Left ventricle myocardium inferior (tissue), 1 donor: ENCODE measurements around the gene DCUN1D4. TPM values are rescaled to one million over a fixed set of nuclear protein-coding genes. Genes with fewer than 3 reads are reported as not detected.

Source experiments
- DNase-seq: peaks from one replicate; pipeline ENCODE4 v3.0.0-alpha.2; 2020
- H3K27ac ChIP-seq: fragments of 200-600 bp; replicated peaks from 2 replicates; pipeline ENCODE4 v1.8.0; 2021
- H3K27me3 ChIP-seq: fragments of 200-600 bp; 2 replicates; pipeline ENCODE4 v1.8.0; 2021; ENCODE audit warnings: low read depth
- H3K36me3 ChIP-seq: fragments of 200-600 bp; 2 replicates; pipeline ENCODE4 v1.8.0; 2021
- H3K4me1 ChIP-seq: fragments of 200-600 bp; 2 replicates; pipeline ENCODE4 v1.8.0; 2021
- H3K4me3 ChIP-seq: fragments of 200-600 bp; 2 replicates; pipeline ENCODE4 v1.8.0; 2021; ENCODE audit warnings: mild to moderate bottlenecking, moderate library complexity
- H3K9me3 ChIP-seq: fragments of 200-600 bp; replicated peaks from 2 replicates; pipeline ENCODE4 v1.8.0; 2021
- intact Hi-C: fragments of 100-400 bp; cut with micrococcal nuclease; formaldehyde crosslinking; loops from one replicate; pipeline ENCODE4 v1.11.0; 2022
- total RNA-seq: library from RNA; stranded (reverse); fragmentation: NEBNext Ultra II Directional; extraction: Animal tissue kit (Norgen Biotek cat#: 25700); gene quantifications from one replicate; pipeline ENCODE4 v1.2.1, GENCODE V29; 2021
- TF ChIP-seq, protein P1 (sequence below): fragments of 200-600 bp; IDR thresholded peaks from 2 replicates; pipeline ENCODE4 v1.8.0; 2021; ENCODE audit warnings: antibody characterized with exemption, mild to moderate bottlenecking, borderline replicate concordance
- donor health status: DM: no; HTN: yes; CAD: no; lungs with severe emphysema.

The DCUN1D4 gene
- total RNA-seq, 1 donor from 2014 or later, result 45.0 TPM

DNA sequence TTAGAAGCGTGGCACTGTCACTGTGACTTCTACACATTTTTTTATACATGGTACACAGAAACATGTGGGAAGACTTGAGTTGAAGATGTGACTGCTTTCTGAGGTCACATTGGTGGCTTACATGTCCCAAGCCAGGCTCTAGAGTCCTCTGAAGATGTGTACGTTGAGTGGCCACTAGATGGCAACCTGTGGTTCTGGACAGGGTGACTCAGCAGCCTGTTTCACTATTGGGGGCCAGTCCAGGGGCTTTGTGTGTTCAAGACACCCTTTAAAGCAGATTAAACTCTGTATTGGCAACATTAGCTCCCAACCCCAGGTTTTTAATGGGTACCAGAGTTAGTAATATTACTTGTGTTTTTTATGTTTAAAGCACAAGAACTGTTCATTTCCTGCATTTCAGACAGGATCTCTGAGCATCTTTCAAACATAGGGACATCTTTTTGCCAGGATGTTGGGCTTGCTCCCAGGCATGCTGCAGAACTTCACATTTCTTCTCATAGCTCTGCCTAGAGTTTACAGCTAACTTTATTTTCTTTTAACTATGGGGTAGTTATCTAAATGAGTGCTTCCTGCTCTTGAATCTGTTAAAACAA is 53.0 kb downstream of the DCUN1D4 start:
- DNase-seq, result peak; percentile 29
- peaks cover 45% of the 10 kb centered on the region for H3K36me3 ChIP-seq
- intact Hi-C loops, result loop anchor here (10.0 kb wide), 1 partner anchor 51 kb away; the partner anchor contains the start of gene DCUN1D4
- H3K4me3 ChIP-seq, result no peak overlapping the region
- TF ChIP-seq, protein P1, sequence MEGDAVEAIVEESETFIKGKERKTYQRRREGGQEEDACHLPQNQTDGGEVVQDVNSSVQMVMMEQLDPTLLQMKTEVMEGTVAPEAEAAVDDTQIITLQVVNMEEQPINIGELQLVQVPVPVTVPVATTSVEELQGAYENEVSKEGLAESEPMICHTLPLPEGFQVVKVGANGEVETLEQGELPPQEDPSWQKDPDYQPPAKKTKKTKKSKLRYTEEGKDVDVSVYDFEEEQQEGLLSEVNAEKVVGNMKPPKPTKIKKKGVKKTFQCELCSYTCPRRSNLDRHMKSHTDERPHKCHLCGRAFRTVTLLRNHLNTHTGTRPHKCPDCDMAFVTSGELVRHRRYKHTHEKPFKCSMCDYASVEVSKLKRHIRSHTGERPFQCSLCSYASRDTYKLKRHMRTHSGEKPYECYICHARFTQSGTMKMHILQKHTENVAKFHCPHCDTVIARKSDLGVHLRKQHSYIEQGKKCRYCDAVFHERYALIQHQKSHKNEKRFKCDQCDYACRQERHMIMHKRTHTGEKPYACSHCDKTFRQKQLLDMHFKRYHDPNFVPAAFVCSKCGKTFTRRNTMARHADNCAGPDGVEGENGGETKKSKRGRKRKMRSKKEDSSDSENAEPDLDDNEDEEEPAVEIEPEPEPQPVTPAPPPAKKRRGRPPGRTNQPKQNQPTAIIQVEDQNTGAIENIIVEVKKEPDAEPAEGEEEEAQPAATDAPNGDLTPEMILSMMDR, result peak; percentile 86
- no peaks in the 10 kb centered on the region for H3K27me3 ChIP-seq
- no peaks in the 10 kb centered on the region for H3K9me3 ChIP-seq
- peaks cover 39% of the 10 kb centered on the region for H3K4me1 ChIP-seq
- peak overlapping the region; percentile 39 for H3K27ac ChIP-seq

DNA sequence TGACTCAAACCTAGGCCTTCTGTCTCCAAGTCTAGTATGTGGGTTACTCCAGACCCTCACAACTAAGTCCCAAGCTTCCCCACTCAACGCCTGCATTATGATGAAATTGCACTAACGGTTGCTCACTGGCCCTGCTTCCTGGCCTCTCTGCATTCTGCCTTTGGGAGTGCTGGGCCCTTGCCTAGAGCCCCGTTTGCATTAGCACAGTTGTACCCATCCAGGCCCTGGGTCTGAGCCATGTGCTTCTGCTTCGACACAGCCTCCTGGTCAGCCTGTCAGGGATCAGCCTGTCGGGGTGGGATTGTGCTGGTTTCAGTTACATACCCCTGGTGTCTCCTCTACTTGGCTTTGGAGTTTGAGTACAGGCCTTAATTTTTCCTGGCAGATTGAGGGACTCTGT is 58.4 kb downstream of the DCUN1D4 start:
- peaks cover 15% of the 10 kb centered on the region for H3K4me1 ChIP-seq
- intact Hi-C loops, result no loop called here
- H3K27me3 ChIP-seq, result no peaks in the 10 kb centered on the region
- DNase-seq, result no peak
- no peak overlapping the region for H3K4me3 ChIP-seq
- H3K27ac ChIP-seq, result no peak overlapping the region
- peaks cover 44% of the 10 kb centered on the region for H3K36me3 ChIP-seq
- TF ChIP-seq, protein P1, result no peak
- H3K9me3 ChIP-seq, result no peaks in the 10 kb centered on the region

DNA sequence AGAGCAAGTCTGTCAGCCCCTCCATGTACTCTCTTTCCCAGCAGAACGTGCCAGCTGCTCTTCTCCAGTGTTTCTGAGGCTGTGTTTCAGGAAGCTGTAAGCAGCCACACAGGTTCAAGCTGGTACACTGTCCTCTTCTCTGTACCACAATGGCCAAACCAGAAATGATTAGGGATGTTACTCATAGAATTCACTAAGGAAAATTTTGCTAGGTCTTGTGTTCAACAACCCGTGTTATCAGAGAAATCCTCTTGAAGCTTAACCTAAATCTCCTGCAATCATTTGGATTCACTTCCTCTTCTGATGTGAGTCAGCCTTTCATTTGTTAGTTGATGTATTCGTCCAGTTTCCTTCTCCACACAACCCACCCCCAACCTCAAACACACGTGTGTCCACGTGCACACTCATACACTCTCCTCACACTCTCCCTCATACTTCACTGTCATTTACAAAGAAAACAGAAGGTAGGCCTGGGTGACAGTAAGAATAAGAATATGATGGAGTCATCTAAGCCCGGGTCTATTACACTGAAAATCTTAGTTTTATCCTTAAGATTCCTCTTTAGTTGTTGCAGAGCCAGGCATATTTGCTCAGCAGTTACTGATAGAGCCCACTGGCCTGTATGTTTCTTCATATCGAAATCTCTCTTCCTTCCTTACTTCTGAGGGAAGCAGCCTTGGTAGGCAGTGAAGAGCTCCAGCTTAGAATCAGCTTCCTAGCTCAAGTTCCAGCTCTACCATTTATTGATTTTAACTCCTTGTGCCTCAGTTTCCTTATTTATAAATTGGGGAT is 63.4 kb downstream of the DCUN1D4 start:
- Histone ChIP-seq H3K4me3 (no peak overlapping the region), H3K36me3 (peaks cover 57% of the 10 kb centered on the region), H3K27me3 (no peaks in the 10 kb centered on the region), H3K4me1 (peaks cover 11% of the 10 kb centered on the region), H3K27ac (no peak overlapping the region), H3K9me3 (no peaks in the 10 kb centered on the region)
- intact Hi-C loops, result no loop called here
- DNase-seq, result no peak
- TF ChIP-seq, protein P1, result no peak

DNA sequence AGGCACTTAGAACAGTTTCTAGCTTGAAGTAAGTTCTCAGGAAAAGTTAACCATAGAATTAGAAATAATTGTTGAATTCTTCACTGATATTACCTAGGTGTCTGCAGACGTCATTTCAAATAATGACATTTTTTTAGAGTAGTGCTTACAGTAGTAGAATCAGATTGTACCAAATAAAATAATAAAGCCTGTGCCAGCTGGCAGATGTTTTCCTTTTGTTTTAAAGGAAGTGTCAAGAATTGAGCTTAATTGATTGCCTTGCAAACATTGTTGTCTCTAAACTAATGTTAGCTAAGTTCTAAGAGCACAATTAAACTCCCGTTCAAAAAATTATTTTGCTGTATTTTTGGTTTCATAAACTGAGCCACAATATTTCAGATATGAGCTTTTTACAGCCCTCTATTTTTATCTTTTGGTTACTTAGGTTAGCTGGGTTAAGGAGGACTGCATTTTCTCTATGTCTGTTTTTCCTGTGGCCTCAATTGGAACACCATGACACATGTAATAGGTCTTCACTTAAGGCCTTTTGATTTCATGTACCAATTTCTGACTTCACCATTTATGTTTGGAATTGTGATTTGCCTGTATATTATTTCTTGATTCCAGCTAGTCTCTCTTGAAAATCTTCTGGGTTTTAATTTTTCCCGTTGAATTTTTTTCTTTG is 64.2 kb downstream of the DCUN1D4 start:
- TF ChIP-seq, protein P1, result no peak
- no peaks in the 10 kb centered on the region for H3K27me3 ChIP-seq
- H3K36me3 ChIP-seq, result peaks cover 61% of the 10 kb centered on the region
- H3K4me1 ChIP-seq, result peaks cover 11% of the 10 kb centered on the region
- intact Hi-C loops, result no loop called here
- no peak overlapping the region for H3K27ac ChIP-seq
- DNase-seq, result no peak
- H3K4me3 ChIP-seq, result no peak overlapping the region
- no peaks in the 10 kb centered on the region for H3K9me3 ChIP-seq

DNA sequence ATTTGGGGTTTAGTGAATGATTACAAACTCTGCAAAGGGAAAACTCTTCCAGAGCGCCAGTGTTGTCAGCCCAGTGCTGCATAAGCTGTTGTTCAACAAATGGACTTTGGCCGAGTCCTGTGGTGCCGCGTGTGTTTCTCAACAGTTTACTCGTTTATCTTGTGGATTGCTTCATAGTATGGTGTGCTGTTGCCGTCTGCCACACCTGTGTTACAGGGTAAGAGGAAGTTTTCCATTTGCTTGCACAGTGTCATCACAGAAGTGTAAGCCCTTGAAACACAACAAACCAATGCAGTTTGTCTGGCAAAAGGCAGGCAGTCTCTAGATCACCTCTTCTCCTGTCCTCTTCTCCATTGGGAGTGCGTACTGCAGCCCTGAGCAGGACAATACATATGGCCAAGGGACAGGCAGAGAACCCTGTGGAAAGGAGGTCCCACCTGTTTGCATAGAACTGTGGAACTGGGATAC is 66.3 kb downstream of the DCUN1D4 start:
- Histone ChIP-seq H3K36me3 (peaks cover 80% of the 10 kb centered on the region), H3K4me1 (peaks cover 11% of the 10 kb centered on the region), H3K4me3 (no peak overlapping the region), H3K9me3 (no peaks in the 10 kb centered on the region), H3K27me3 (no peaks in the 10 kb centered on the region), H3K27ac (no peak overlapping the region)
- DNase-seq, result no peak
- TF ChIP-seq, protein P1, result no peak
- intact Hi-C loops, result no loop called here
